ENCODE measurements around the gene ARHGEF28. TPM values are rescaled to one million over a fixed set of nuclear protein-coding genes. Genes with fewer than 3 reads are reported as not detected.

The ARHGEF28 gene
- total RNA-seq, 6 donors from 2014 or later, result 14.4 to 47.1 (median 24.4) TPM

- H3K4me1 ChIP-seq, result no peaks in the 10 kb centered on the region
- no peak for TF ChIP-seq CTCF (IDR thresholded peaks at IDR 0.05)
- no peak for TF ChIP-seq EP300 (IDR thresholded peaks at IDR 0.05)
- TF ChIP-seq POLR2A (IDR thresholded peaks at IDR 0.05), result no peak
- TF ChIP-seq POLR2AphosphoS5 (IDR thresholded peaks at IDR 0.05), result no peak
- no peaks in the 10 kb centered on the region for H3K27me3 ChIP-seq
- no peaks in the 10 kb centered on the region for H3K9me3 ChIP-seq
- no peak for ATAC-seq (ENCODE audit: low FRiP score in 2 of 2)
- no peak overlapping the region for H3K4me3 ChIP-seq
- peaks cover 0 to 4% (median 0%) of the 10 kb centered on the region in 4 donors for H3K36me3 ChIP-seq
- no peak overlapping the region for H3K27ac ChIP-seq
- DNase-seq, result no peak
Measured at GRCh38 chr5:73836607-73837006, 210.6 kb downstream of the ARHGEF28 start.

DNA sequence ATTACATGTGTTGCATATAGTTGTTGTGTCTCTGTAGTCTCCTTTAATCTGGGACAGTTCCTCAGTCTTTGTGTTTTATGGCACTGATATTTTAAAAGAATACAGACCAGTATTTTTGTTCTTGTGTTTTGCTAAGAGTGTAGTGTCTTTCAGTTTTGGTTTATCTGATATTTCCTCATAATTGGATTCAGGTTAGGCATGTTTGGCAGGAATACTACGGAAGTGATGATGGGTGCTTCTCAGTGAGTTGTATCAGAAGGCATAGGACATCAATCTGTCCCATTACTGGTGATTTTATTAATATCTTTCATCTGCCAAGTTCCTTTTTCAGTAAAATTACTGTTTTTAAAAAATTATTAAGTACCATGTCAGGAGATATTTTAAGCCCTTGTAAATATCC is 212.9 kb downstream of the ARHGEF28 start:
- Histone ChIP-seq H3K36me3 (peaks cover 0 to 4% (median 0%) of the 10 kb centered on the region in 4 donors), H3K9me3 (no peaks in the 10 kb centered on the region), H3K27me3 (no peaks in the 10 kb centered on the region), H3K4me1 (no peaks in the 10 kb centered on the region), H3K4me3 (no peak overlapping the region), H3K27ac (no peak overlapping the region)
- TF ChIP-seq EP300 (IDR thresholded peaks at IDR 0.05) (no peak), CTCF (IDR thresholded peaks at IDR 0.05) (no peak), POLR2A (IDR thresholded peaks at IDR 0.05) (no peak), POLR2AphosphoS5 (IDR thresholded peaks at IDR 0.05) (no peak)
- WGBS, 2 donors, result 89 to 92% methylated on average over 1 of the region's 1 CpG
- DNase-seq, result no peak
- no peak for ATAC-seq (ENCODE audit: low FRiP score in 2 of 2)

GRCh38 chr5:73841641-73842040 is 215.6 kb downstream of the ARHGEF28 start:
- DNase-seq, result no peak
- Histone ChIP-seq H3K27me3 (no peaks in the 10 kb centered on the region), H3K4me1 (no peaks in the 10 kb centered on the region), H3K36me3 (peaks cover 0 to 4% (median 0%) of the 10 kb centered on the region in 4 donors), H3K9me3 (no peaks in the 10 kb centered on the region), H3K4me3 (no peak overlapping the region), H3K27ac (no peak overlapping the region)
- no peak for TF ChIP-seq POLR2AphosphoS5 (IDR thresholded peaks at IDR 0.05)
- TF ChIP-seq EP300 (IDR thresholded peaks at IDR 0.05), result no peak
- no peak for TF ChIP-seq CTCF (IDR thresholded peaks at IDR 0.05)
- no peak for ATAC-seq (ENCODE audit: low FRiP score in 2 of 2)

- WGBS, 2 donors, result 73 to 76% methylated on average over 5 of the region's 5 CpGs
- Histone ChIP-seq H3K27ac (no peak overlapping the region), H3K27me3 (no peaks in the 10 kb centered on the region), H3K36me3 (peaks cover 0 to 4% (median 0%) of the 10 kb centered on the region in 4 donors), H3K9me3 (no peaks in the 10 kb centered on the region), H3K4me3 (no peak overlapping the region), H3K4me1 (no peaks in the 10 kb centered on the region)
- no peak for DNase-seq
- ATAC-seq (ENCODE audit: low FRiP score in 2 of 2), result no peak
- TF ChIP-seq CTCF (IDR thresholded peaks at IDR 0.05) (no peak), POLR2A (IDR thresholded peaks at IDR 0.05) (no peak), POLR2AphosphoS5 (IDR thresholded peaks at IDR 0.05) (no peak), EP300 (IDR thresholded peaks at IDR 0.05) (no peak)
Measured at GRCh38 chr5:73844165-73844564, 218.2 kb downstream of the ARHGEF28 start.

- H3K36me3 ChIP-seq, result no peaks in the 10 kb centered on the region
- no peaks in the 10 kb centered on the region for H3K9me3 ChIP-seq
- no peak overlapping the region for H3K27ac ChIP-seq
- TF ChIP-seq CTCF (IDR thresholded peaks at IDR 0.05) (no peak), EP300 (IDR thresholded peaks at IDR 0.05) (no peak), POLR2A (IDR thresholded peaks at IDR 0.05) (no peak), POLR2AphosphoS5 (IDR thresholded peaks at IDR 0.05) (no peak)
- H3K27me3 ChIP-seq, result no peaks in the 10 kb centered on the region
- no peak overlapping the region for H3K4me3 ChIP-seq
- WGBS, 2 donors, result 62% methylated on average over 2 of the region's 2 CpGs
- DNase-seq (no peak), ATAC-seq (ENCODE audit: low FRiP score in 2 of 2) (no peak)
- H3K4me1 ChIP-seq, result peaks cover 0 to 5% (median 0%) of the 10 kb centered on the region in 4 donors
Measured at GRCh38 chr5:73851471-73852181, 225.6 kb downstream of the ARHGEF28 start.

Data from upper lobe of left lung (tissue), 6 donors.